Ishikawa (cell line): ENCODE results near the gene ERC1.

Experiments
- CEBPB ChIP-seq: IDR thresholded peaks from 2 replicates; pipeline ENCODE4 v1.6.1; 2012
- CREB1 ChIP-seq: IDR thresholded peaks from 2 replicates; pipeline ENCODE4 v1.6.1; 2012; ENCODE audit warnings: low read depth
- EGR1 ChIP-seq: IDR thresholded peaks from 2 replicates; pipeline ENCODE4 v1.6.1; 2012
- EP300 ChIP-seq: IDR thresholded peaks from 2 replicates; pipeline ENCODE4 v1.6.1; 2012; ENCODE audit warnings: borderline replicate concordance
- FOXM1 ChIP-seq: IDR thresholded peaks from 2 replicates; pipeline ENCODE4 v1.6.1; 2012; ENCODE audit warnings: low read depth, borderline replicate concordance
- NFIC ChIP-seq: IDR thresholded peaks from 2 replicates; pipeline ENCODE4 v1.6.1; 2012
- RAD21 ChIP-seq: IDR thresholded peaks from 2 replicates; pipeline ENCODE4 v1.6.1; 2012; ENCODE audit warnings: low read depth
- TAF1 ChIP-seq: IDR thresholded peaks from 2 replicates; pipeline ENCODE4 v1.6.1; 2012; ENCODE audit warnings: low read depth, mild to moderate bottlenecking
- TCF12 ChIP-seq: IDR thresholded peaks from 2 replicates; pipeline ENCODE4 v1.6.1; 2012; ENCODE audit warnings: low read depth
- TEAD4 ChIP-seq: IDR thresholded peaks from 2 replicates; pipeline ENCODE4 v1.6.1; 2012
- YY1 ChIP-seq: IDR thresholded peaks from 2 replicates; pipeline ENCODE4 v1.6.1; 2012; ENCODE audit warnings: low read depth
- ZBTB7A ChIP-seq: IDR thresholded peaks from 2 replicates; pipeline ENCODE4 v1.6.1; 2012; ENCODE audit warnings: low read depth
- TF ChIP-seq, protein P1 (sequence below): IDR thresholded peaks from 2 replicates; pipeline ENCODE4 v1.6.1; 2012; ENCODE audit warnings: low read depth, mild to moderate bottlenecking
- TF ChIP-seq, protein P2 (sequence below): IDR thresholded peaks from 2 replicates; pipeline ENCODE4 v1.6.1; 2012
- TF ChIP-seq, protein P3 (sequence below): IDR thresholded peaks from 2 replicates; pipeline ENCODE4 v1.6.1; 2012

Gene ERC1

DNA sequence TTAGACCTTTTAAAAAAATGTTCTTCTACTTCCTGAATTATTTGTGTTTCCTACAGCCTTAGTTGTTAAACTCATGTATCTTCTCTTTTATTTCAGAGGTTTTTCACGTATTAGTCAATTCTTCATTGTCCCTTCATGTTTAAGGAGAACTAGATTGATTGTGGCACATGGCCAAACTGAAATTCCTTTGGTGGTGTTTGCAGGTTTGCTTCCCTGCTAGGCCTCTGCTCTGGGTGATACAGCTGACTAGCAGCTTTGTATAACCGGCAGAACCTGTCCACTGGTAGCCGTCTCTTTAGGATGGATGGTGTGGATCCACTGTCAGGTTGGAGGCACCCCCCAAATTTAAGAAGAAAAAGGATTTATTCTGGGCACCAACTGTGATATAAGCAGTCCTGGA lies 341.3 kb downstream of the ERC1 start:
- TF ChIP-seq, protein P1, sequence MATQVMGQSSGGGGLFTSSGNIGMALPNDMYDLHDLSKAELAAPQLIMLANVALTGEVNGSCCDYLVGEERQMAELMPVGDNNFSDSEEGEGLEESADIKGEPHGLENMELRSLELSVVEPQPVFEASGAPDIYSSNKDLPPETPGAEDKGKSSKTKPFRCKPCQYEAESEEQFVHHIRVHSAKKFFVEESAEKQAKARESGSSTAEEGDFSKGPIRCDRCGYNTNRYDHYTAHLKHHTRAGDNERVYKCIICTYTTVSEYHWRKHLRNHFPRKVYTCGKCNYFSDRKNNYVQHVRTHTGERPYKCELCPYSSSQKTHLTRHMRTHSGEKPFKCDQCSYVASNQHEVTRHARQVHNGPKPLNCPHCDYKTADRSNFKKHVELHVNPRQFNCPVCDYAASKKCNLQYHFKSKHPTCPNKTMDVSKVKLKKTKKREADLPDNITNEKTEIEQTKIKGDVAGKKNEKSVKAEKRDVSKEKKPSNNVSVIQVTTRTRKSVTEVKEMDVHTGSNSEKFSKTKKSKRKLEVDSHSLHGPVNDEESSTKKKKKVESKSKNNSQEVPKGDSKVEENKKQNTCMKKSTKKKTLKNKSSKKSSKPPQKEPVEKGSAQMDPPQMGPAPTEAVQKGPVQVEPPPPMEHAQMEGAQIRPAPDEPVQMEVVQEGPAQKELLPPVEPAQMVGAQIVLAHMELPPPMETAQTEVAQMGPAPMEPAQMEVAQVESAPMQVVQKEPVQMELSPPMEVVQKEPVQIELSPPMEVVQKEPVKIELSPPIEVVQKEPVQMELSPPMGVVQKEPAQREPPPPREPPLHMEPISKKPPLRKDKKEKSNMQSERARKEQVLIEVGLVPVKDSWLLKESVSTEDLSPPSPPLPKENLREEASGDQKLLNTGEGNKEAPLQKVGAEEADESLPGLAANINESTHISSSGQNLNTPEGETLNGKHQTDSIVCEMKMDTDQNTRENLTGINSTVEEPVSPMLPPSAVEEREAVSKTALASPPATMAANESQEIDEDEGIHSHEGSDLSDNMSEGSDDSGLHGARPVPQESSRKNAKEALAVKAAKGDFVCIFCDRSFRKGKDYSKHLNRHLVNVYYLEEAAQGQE = no peak
- TF ChIP-seq, protein P2, sequence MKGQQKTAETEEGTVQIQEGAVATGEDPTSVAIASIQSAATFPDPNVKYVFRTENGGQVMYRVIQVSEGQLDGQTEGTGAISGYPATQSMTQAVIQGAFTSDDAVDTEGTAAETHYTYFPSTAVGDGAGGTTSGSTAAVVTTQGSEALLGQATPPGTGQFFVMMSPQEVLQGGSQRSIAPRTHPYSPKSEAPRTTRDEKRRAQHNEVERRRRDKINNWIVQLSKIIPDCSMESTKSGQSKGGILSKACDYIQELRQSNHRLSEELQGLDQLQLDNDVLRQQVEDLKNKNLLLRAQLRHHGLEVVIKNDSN = peak; percentile 28; the same call in 1 of the 2 replicates
- peak; percentile 90 for TF ChIP-seq NFIC
- no peak for TF ChIP-seq EGR1
- no peak for TF ChIP-seq CREB1
- TF ChIP-seq, protein P3, sequence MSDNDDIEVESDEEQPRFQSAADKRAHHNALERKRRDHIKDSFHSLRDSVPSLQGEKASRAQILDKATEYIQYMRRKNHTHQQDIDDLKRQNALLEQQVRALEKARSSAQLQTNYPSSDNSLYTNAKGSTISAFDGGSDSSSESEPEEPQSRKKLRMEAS = no peak
- peak; percentile 76 for TF ChIP-seq TEAD4
- no peak for TF ChIP-seq ZBTB7A

DNA sequence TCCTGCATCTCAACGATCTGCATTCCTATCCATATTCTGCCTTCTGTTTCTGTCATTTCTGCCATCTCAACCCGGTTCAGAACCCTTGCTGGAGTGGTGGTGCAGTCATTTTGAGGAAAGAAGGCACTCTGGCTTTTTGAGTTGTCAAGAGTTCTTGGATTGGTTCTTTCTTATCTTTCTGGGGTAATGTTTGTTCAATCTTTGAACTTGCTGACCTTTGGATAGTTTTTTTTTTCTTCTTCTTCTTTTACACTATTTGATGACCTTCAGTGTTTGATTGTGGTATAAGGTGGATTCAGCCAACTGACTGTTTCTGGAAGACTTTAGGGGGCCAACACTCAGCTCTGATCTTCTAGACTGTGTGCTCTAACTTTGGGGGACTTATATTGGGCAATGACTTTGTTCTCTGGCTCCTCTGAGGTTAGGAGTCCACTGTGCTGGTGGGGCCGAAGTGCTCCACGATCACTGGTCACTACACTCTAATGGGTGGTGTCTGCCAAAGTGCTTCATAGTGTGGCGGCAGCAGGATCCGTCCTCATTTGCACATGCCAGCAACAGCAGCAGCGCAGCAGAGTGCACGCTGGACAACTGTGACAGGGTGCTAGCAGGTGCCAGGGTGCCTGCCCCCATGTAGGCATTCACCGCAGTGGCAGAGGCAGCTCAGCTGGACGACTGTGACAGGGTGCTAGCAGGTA lies 347.6 kb downstream of the ERC1 start:
- TF ChIP-seq YY1 (no peak), CEBPB (no peak), CREB1 (no peak), FOXM1 (no peak), RAD21 (no peak)

DNA sequence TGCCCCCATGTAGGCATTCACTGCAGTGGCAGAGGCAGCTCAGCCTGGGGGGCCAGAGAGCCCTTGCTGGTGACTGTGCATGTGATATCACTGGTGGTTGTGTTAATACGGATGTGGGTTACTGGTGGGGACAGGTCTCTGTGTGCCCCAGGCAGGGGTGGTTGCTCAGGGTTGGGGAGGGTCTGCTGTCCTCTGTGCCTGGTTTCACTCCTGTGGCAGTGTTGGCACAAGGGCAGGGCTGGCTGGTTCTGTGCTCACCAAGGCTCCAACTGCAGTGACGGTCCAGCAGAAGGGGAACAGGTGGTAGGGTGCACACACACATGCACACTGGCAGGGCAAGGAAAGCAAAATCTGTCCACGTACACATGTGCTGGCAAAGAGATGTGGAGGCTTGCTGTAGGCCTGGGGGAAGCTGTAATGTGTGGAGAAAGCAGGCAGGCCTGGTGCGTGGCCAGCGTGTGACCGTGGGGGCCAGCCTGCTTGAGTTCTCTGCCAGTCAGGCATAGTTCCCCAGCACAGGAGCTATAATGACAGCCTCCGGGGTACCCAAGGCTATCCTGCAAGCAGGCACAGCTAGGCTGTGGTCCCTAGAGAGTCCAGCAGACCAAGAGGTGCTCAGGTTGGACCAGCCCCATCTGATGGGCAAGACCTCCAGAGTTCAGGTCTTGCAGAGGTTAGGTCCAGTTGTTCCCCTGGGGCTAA lies 348.7 kb downstream of the ERC1 start:
- no peak for TF ChIP-seq NFIC
- TF ChIP-seq CREB1 = no peak
- TF ChIP-seq TCF12 = no peak
- TF ChIP-seq, protein P3 = no peak
- TF ChIP-seq EGR1 = no peak
- TF ChIP-seq, protein P1 = no peak
- TF ChIP-seq ZBTB7A = no peak
- no peak for TF ChIP-seq FOXM1
- TF ChIP-seq TAF1 = no peak
- no peak for TF ChIP-seq CEBPB

DNA sequence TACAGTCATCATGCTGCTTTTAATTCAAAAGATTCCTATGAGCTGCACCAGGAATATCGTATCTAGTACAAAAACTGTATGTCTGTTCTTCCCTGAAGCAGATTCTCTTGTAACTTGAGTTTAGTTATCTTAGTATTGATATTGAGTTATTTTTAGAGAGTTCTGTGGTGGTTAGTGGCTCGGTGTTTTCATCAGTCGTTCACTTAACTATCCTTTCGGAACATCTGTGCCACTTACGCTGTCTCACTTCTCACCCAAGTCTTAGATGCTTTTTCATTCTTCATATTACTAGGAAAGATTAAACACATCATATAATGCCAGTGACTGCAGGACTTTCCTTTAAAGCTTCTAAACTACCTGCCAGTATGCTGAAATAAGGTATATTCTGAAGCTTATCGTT lies 352.4 kb downstream of the ERC1 start:
- TF ChIP-seq, protein P2 = no peak
- TF ChIP-seq ZBTB7A = no peak
- TF ChIP-seq, protein P1 = no peak
- TF ChIP-seq RAD21 = no peak
- no peak for TF ChIP-seq CREB1
- TF ChIP-seq CEBPB = no peak
- TF ChIP-seq FOXM1 = no peak
- TF ChIP-seq TAF1 = no peak

DNA sequence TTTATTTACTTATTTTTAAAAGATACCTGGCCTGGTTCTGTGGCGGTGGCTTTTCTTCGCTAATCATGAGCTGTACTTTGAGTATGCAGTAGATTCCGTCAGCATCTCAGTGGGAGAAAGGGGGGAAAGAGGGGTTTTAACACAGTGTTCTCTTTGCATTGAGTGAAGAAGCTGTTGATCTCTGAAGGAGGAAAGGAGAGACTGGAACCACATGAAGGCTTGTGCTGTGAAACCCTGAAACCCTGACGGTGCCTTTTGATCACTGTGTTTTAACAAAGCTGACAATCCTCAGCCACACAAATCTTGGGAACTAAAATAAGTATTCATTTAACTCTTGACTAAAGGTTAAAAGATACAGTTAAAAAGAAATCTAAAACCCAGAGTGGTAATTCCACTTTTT lies 353.2 kb downstream of the ERC1 start:
- TF ChIP-seq, protein P1 = no peak
- TF ChIP-seq, protein P3 = no peak
- no peak for TF ChIP-seq EP300
- TF ChIP-seq NFIC = no peak
- TF ChIP-seq TEAD4 = no peak
